Neural cell (in vitro differentiated cells): Measurements from ENCODE around the gene ZAP70. TPM values are rescaled to one million over a fixed set of nuclear protein-coding genes. Genes with fewer than 3 reads are reported as not detected.
"Not testable (repeated sequence)": the region's sequence is repeated elsewhere in the genome, so short reads cannot be mapped to it uniquely, and the experiment has no call there.

Source experiments
- H2AFZ ChIP-seq: fragments of 200-600, 300-800 bp; sonication (generic), shearing (Covaris generic); 2 replicates; pipeline ENCODE4 v1.6.0; 2014; ENCODE audit warnings: low read depth, mild to moderate bottlenecking, antibody characterized with exemption, low read length, moderate library complexity
- H3F3A ChIP-seq: fragments of 200-600 bp; shearing (Covaris generic); 2 replicates; pipeline ENCODE4 v1.6.1; 2016; ENCODE audit warnings: mild to moderate bottlenecking, moderate library complexity, mixed read lengths, antibody characterized with exemption, low read length; ENCODE audit not compliant: insufficient read depth, poor library complexity, severe bottlenecking
- H3K27ac ChIP-seq: fragments of 200-600, 300-800 bp; sonication (generic), shearing (Covaris generic); 2 replicates; pipeline ENCODE4 v1.5.1; 2014; ENCODE audit warnings: mild to moderate bottlenecking, low read length, moderate library complexity
- H3K27me3 ChIP-seq: fragments of 300-800, 200-600 bp; sonication (generic), shearing (Covaris generic); 2 replicates; pipeline ENCODE4 v1.6.0; 2014; ENCODE audit warnings: mild to moderate bottlenecking, low read depth, low read length, moderate library complexity; ENCODE audit not compliant: insufficient read depth
- H3K36me3 ChIP-seq: fragments of 300-800, 200-600 bp; sonication (generic), shearing (Covaris generic); 2 replicates; pipeline ENCODE4 v1.5.1; 2014; ENCODE audit warnings: mild to moderate bottlenecking, antibody characterized with exemption, low read length, moderate library complexity; ENCODE audit not compliant: insufficient read depth
- H3K4me2 ChIP-seq: fragments of 300-800, 200-600 bp; sonication (generic), shearing (Covaris generic); 2 replicates; pipeline ENCODE4 v1.6.0; 2014; ENCODE audit warnings: mild to moderate bottlenecking, low read length
- H3K4me3 ChIP-seq: fragments of 300-800, 200-600 bp; sonication (generic), shearing (Covaris generic); 2 replicates; pipeline ENCODE4 v1.5.1; 2014; ENCODE audit warnings: mild to moderate bottlenecking, low read length, moderate library complexity
- H3K79me2 ChIP-seq: fragments of 200-600 bp; shearing (Covaris generic); replicated peaks from 2 replicates; pipeline ENCODE4 v1.6.0; 2014; ENCODE audit warnings: mild to moderate bottlenecking, low read length, moderate library complexity; ENCODE audit not compliant: insufficient read depth
- H3K9ac ChIP-seq: fragments of 300-800, 200-600 bp; sonication (generic), shearing (Covaris generic); 2 replicates; pipeline ENCODE4 v1.6.1; 2016; ENCODE audit warnings: mild to moderate bottlenecking, low read length, mixed read lengths
- H3K9me2 ChIP-seq: fragments of 200-600 bp; shearing (Covaris generic); 2 replicates; pipeline ENCODE4 v1.6.1; 2016; ENCODE audit warnings: mild to moderate bottlenecking, low read length, mixed read lengths; ENCODE audit not compliant: insufficient read depth
- H3K9me3 ChIP-seq: fragments of 200-600, 300-800 bp; sonication (generic), shearing (Covaris generic); 2 replicates; pipeline ENCODE4 v1.6.1; 2016; ENCODE audit warnings: mild to moderate bottlenecking, mixed run types, low read length, moderate library complexity, mixed read lengths
- H4K20me1 ChIP-seq: fragments of 200-600 bp; shearing (Covaris generic); 2 replicates; pipeline ENCODE4 v1.6.1; 2016; ENCODE audit warnings: mild to moderate bottlenecking, mixed run types; ENCODE audit not compliant: insufficient read depth
- CTCF ChIP-seq: fragments of 450-650 bp; IDR thresholded peaks from 2 replicates; pipeline ENCODE4 v1.5.1; 2014; ENCODE audit warnings: antibody characterized with exemption, mild to moderate bottlenecking, moderate library complexity; ENCODE audit not compliant: poor library complexity, severe bottlenecking
- EP300 ChIP-seq: fragments of 450-650 bp; conservative IDR thresholded peaks from 2 replicates; pipeline ENCODE4 v1.6.1; 2014; ENCODE audit warnings: antibody characterized with exemption, mild to moderate bottlenecking, moderate library complexity; ENCODE audit not compliant: poor library complexity, severe bottlenecking
- EZH2 ChIP-seq: fragments of 200-600, 300-800 bp; shearing (Covaris generic), sonication (generic); IDR thresholded peaks from 2 replicates; pipeline ENCODE4 v1.6.1; 2014; ENCODE audit warnings: antibody characterized with exemption, low read length, borderline replicate concordance, mild to moderate bottlenecking; ENCODE audit not compliant: insufficient read depth, poor library complexity, severe bottlenecking
- MXI1 ChIP-seq: fragments of 450-650 bp; conservative IDR thresholded peaks from 2 replicates; pipeline ENCODE4 v1.6.1; 2014; ENCODE audit warnings: antibody characterized with exemption, mild to moderate bottlenecking; ENCODE audit not compliant: poor library complexity, severe bottlenecking
- POLR2AphosphoS5 ChIP-seq: IDR thresholded peaks from 2 replicates; pipeline ENCODE4 v1.6.1; 2012
- RAD21 ChIP-seq: fragments of 450-650 bp; conservative IDR thresholded peaks from 2 replicates; pipeline ENCODE4 v1.6.1; 2014; ENCODE audit warnings: antibody characterized with exemption, mild to moderate bottlenecking, moderate library complexity
- REST ChIP-seq: IDR thresholded peaks from 2 replicates; pipeline ENCODE4 v1.6.1; 2012; ENCODE audit warnings: borderline replicate concordance
- SMC3 ChIP-seq: fragments of 450-650 bp; conservative IDR thresholded peaks from 2 replicates; pipeline ENCODE4 v1.6.1; 2014; ENCODE audit warnings: antibody characterized with exemption, mild to moderate bottlenecking, moderate library complexity; ENCODE audit not compliant: poor library complexity
- TAF1 ChIP-seq: IDR thresholded peaks from 2 replicates; pipeline ENCODE4 v1.6.1; 2012; ENCODE audit warnings: low read depth
- polyA plus RNA-seq: library from polyadenylated mRNA; depleted of rRNA; stranded (reverse); fragments of >200 nt; gene quantifications from 2 replicates; pipeline ENCODE4 v1.2.3, GENCODE V29; 2014

ZAP70 gene
- polyA plus RNA-seq, 1 donor from 2014 or later, result 0.59 TPM

- Histone ChIP-seq H3F3A (no peaks in the 10 kb centered on the region), H4K20me1 (no peaks in the 10 kb centered on the region), H3K36me3 (no peaks in the 10 kb centered on the region), H3K4me3 (no peak overlapping the region), H2AFZ (no peak overlapping the region), H3K9me2 (no peaks in the 10 kb centered on the region), H3K79me2 (no peaks in the 10 kb centered on the region), H3K9ac (no peak overlapping the region), H3K4me2 (no peak overlapping the region), H3K27me3 (no peaks in the 10 kb centered on the region), H3K9me3 (no peaks in the 10 kb centered on the region), H3K27ac (no peak overlapping the region)
- no peak for TF ChIP-seq RAD21
- no peak for TF ChIP-seq SMC3
- no peak for TF ChIP-seq TAF1
- TF ChIP-seq EP300, result no peak
- TF ChIP-seq CTCF, result no peak
- TF ChIP-seq REST, result no peak
- TF ChIP-seq EZH2, result no peak
- no peak for TF ChIP-seq POLR2AphosphoS5
Measured at GRCh38 chr2:97708608-97709007, 4.8 kb upstream of the ZAP70 start.

- Histone ChIP-seq H3K36me3 (no peaks in the 10 kb centered on the region), H3K4me2 (no peak overlapping the region), H3K9me3 (no peaks in the 10 kb centered on the region), H3K79me2 (no peaks in the 10 kb centered on the region), H3K9me2 (no peaks in the 10 kb centered on the region), H3F3A (no peaks in the 10 kb centered on the region), H3K27ac (no peak overlapping the region), H2AFZ (no peak overlapping the region), H3K9ac (no peak overlapping the region), H3K4me3 (no peak overlapping the region), H3K27me3 (no peaks in the 10 kb centered on the region), H4K20me1 (no peaks in the 10 kb centered on the region)
- TF ChIP-seq REST, result no peak
- no peak for TF ChIP-seq POLR2AphosphoS5
- TF ChIP-seq MXI1, result no peak
- TF ChIP-seq EZH2, result no peak
- TF ChIP-seq EP300, result no peak
- no peak for TF ChIP-seq TAF1
- TF ChIP-seq SMC3, result no peak
- TF ChIP-seq RAD21, result no peak
- no peak for TF ChIP-seq CTCF
Measured at GRCh38 chr2:97711394-97711711, 2.0 kb upstream of the ZAP70 start.

- H3K9me3 ChIP-seq, H3K9ac ChIP-seq, H3K9me2 ChIP-seq, H3K79me2 ChIP-seq, H4K20me1 ChIP-seq, H3K4me2 ChIP-seq, H3K27ac ChIP-seq, H3F3A ChIP-seq, H3K4me3 ChIP-seq, H3K36me3 ChIP-seq, H3K27me3 ChIP-seq, H2AFZ ChIP-seq: not testable (repeated sequence)
Measured at GRCh38 chr2:97712175-97712574, 1.2 kb upstream of the ZAP70 start.
